Adipocyte (in vitro differentiated cells): Measurements from ENCODE around the gene CATSPERZ.
"Not testable (repeated sequence)": the region's sequence is repeated elsewhere in the genome, so short reads cannot be mapped to it uniquely, and the experiment has no call there.

ENCODE experiments used
- DNase-seq: peaks from one replicate; pipeline ENCODE4 v3.0.0-alpha.2; 2015; ENCODE audit warnings: low read depth
- H3K27me3 ChIP-seq: replicated peaks from 2 replicates; pipeline ENCODE4 v1.7.0; 2013; ENCODE audit warnings: mild to moderate bottlenecking, low read length, moderate library complexity; ENCODE audit not compliant: control insufficient read depth, insufficient read depth
- H3K36me3 ChIP-seq: 2 replicates; pipeline ENCODE4 v1.7.0; 2013; ENCODE audit warnings: low read length, mild to moderate bottlenecking, moderate library complexity; ENCODE audit not compliant: control insufficient read depth, insufficient read depth, severe bottlenecking
- H3K4me1 ChIP-seq: 2 replicates; pipeline ENCODE4 v1.7.0; 2013; ENCODE audit warnings: mild to moderate bottlenecking, low read length, moderate library complexity; ENCODE audit not compliant: control insufficient read depth, insufficient read depth
- H3K4me3 ChIP-seq: 2 replicates; pipeline ENCODE4 v1.7.0; 2013; ENCODE audit warnings: mild to moderate bottlenecking, low read length, moderate library complexity
- H3K9ac ChIP-seq: 2 replicates; pipeline ENCODE4 v1.7.0; 2013; ENCODE audit warnings: mild to moderate bottlenecking, low read length, moderate library complexity
- H3K9me3 ChIP-seq: 2 replicates; pipeline ENCODE4 v1.7.0; 2013; ENCODE audit warnings: mild to moderate bottlenecking, low read length, moderate library complexity; ENCODE audit not compliant: control insufficient read depth

CATSPERZ gene

DNA sequence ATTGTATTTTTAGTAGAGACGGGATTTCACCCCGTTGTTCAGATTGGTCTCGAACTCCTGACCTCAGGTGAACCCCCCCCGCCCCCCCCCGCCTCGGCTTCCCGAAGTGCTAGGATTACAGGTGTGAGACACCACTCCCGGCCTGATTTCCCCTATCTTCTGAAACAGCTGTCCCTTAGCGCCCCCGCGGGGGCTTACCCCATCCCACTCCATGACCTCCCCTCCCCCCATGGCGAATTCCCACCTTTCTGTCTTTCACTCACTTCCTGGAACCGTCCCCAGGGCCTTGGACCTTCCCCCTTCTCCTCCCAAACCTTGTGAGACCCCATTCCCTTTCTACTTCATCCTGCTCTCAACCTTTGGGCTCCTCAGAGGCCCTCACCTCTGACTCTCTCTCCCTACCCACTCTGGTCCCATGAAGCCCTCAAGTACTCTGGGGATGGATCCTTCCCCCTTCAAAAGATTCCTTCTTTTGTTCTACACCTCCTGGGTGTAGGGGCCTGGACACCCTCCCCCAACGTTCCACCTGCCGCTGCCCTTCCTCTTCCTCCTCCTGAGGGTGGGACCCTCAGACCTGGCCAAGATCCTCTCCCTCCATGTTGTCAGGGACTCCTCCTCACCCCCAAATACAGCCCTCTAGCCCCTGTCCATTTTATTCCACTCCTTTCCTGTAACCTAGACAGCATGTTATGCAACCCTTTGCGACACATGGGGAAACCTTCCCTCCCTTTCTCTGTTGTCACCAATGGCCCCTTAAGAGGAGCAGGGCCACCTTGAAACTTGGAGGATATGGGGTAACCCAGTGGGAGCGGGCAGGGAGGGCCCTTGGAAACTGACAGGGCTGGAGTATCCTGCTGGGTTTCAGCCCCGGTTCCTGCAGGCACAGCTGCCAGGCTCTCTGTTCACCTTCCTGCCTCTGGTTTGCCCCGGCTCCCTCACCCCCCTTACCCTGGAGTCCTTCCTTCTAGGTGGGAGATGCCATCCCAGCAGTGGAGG, 18.9 kb downstream of the CATSPERZ start:
- Histone ChIP-seq H3K4me1 (peaks cover 28% of the 10 kb centered on the region), H3K9me3 (no peaks in the 10 kb centered on the region), H3K9ac (peak overlapping the region; percentile 93), H3K36me3 (peaks cover 37% of the 10 kb centered on the region), H3K4me3 (peak overlapping the region; percentile 91), H3K27me3 (no peaks in the 10 kb centered on the region)
- DNase-seq = peak; percentile 41

DNA sequence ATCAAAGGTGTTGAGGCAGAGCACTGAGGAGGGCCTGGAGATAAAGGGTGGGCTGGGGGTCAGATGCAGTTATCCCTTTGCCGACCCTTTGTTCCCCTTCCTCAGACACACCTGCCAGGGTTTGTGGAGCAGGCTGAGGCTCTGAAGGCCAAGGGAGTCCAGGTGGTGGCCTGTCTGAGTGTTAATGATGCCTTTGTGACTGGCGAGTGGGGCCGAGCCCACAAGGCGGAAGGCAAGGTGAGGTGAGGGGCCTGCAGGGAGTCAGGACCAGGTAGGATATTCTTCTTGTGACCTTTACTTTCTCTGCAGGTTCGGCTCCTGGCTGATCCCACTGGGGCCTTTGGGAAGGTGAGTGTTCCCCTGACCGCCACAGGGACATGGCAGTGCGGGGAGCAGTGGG, 20.4 kb downstream of the CATSPERZ start:
- peaks cover 20% of the 10 kb centered on the region for H3K4me1 ChIP-seq
- H3K9me3 ChIP-seq = no peaks in the 10 kb centered on the region
- H3K36me3 ChIP-seq = peaks cover 23% of the 10 kb centered on the region
- H3K27me3 ChIP-seq = no peaks in the 10 kb centered on the region
- no peak overlapping the region for H3K9ac ChIP-seq
- no peak overlapping the region for H3K4me3 ChIP-seq
- no peak for DNase-seq

DNA sequence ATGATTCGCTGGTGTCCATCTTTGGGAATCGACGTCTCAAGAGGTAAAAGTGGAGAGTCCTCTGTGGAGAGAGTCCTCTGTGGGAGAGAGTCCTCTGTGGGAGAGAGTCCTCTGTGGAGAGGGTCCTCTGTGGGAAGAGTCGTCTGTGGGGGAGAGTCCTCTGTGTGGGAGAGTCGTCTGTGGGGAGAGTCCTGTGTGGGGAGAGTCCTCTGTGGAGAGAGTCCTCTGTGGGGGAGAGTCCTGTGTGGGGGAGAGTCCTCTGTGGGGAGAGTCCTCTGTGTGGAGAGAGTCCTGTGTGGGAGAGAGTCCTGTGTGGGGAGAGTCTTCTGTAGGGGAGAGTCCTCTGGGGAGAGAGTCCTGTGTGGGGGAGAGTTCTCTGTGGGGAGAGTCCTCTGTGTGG, 20.9 kb downstream of the CATSPERZ start:
- Histone ChIP-seq H3K36me3 (peaks cover 20% of the 10 kb centered on the region), H3K9me3 (no peaks in the 10 kb centered on the region), H3K4me1 (peaks cover 19% of the 10 kb centered on the region), H3K27me3 (no peaks in the 10 kb centered on the region), H3K9ac (no peak overlapping the region), H3K4me3 (no peak overlapping the region)
- no peak for DNase-seq

DNA sequence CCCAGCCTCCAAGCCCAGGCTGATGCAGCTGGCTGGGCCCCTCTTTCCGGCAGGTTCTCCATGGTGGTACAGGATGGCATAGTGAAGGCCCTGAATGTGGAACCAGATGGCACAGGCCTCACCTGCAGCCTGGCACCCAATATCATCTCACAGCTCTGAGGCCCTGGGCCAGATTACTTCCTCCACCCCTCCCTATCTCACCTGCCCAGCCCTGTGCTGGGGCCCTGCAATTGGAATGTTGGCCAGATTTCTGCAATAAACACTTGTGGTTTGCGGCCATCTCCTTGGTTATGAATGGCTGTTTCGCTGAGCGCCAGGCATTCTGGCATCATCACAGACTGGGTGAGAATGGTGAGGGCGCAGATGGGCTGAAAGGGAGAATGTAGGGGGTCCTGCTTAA, 21.4 kb downstream of the CATSPERZ start:
- Histone ChIP-seq H3K36me3 (peaks cover 15% of the 10 kb centered on the region), H3K9me3 (no peaks in the 10 kb centered on the region), H3K9ac (no peak overlapping the region), H3K4me1 (peaks cover 14% of the 10 kb centered on the region), H3K27me3 (no peaks in the 10 kb centered on the region), H3K4me3 (no peak overlapping the region)
- DNase-seq = no peak

DNA sequence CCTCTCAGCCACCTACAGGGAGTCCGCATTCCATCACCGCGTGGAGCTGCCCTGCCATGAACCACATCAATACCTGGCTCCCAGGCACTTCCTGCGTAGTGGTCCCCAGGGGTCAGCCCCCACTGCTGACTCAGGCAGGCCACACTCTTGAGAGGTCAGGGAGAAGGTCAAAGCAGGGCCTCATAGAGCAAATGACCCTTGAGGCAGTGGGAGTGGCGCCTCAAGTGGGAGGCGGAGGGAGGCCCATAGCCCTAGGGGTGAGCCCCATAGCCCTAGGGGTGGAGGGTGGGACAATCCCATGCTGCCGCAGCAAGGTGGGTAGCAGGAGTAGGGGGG, 22.7 kb downstream of the CATSPERZ start:
- DNase-seq = no peak
- H3K9ac ChIP-seq = no peak overlapping the region
- H3K27me3 ChIP-seq = no peaks in the 10 kb centered on the region
- no peak overlapping the region for H3K4me3 ChIP-seq
- H3K9me3 ChIP-seq = no peaks in the 10 kb centered on the region
- H3K36me3 ChIP-seq = peaks cover 14% of the 10 kb centered on the region
- H3K4me1 ChIP-seq = peaks cover 11% of the 10 kb centered on the region

DNA sequence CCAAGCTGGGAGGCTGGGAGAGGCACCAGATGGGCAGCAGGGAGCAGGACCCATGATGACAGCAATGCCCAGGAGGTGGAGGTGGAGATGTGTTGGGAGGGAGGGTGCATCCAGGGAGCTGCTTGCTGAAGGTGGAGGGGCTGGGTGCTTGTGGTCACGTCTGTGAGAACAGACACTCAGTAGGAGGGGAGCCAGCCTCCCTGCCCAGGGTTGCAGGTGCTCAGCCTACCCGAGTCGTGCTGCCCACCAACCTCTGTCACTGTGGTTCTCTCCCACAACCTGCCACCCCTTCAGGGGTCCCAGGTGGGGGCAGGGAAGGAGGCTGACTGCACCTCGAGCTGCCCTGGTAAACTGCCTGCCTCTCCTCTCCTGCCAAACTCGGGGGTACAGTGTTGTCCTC, 23.2 kb downstream of the CATSPERZ start:
- DNase-seq = no peak
- peaks cover 14% of the 10 kb centered on the region for H3K36me3 ChIP-seq
- peaks cover 11% of the 10 kb centered on the region for H3K4me1 ChIP-seq

DNA sequence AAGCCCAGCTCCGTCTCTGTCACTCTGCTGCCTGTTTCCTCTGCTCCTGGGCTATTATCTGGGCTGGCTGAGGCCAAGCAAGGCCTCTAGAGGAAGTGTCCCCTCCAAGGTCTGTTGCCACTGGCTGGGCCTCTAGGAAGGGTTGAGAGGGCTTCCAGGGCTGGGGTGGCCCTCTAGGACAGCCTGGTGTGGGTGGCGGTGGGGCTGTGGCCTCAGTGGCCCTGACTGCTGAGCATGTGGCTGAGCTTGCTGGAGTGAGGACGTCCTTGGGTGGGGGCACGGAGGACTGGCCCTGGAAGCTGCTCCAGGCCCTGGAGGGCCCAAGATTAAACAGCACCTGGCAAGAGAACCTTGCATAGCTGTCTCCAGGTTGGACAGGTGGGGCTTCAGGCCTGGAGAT, 23.8 kb downstream of the CATSPERZ start:
- H3K9ac ChIP-seq, DNase-seq, H3K4me3 ChIP-seq, H3K9me3 ChIP-seq, H3K27me3 ChIP-seq: not testable (repeated sequence)
- peaks cover 14% of the 10 kb centered on the region for H3K36me3 ChIP-seq
- H3K4me1 ChIP-seq = peaks cover 11% of the 10 kb centered on the region

More for the DNA sequence above, 23.2 kb downstream of the CATSPERZ start:
- no peaks in the 10 kb centered on the region for H3K27me3 ChIP-seq
- no peak overlapping the region for H3K4me3 ChIP-seq
- H3K9me3 ChIP-seq = no peaks in the 10 kb centered on the region
- H3K9ac ChIP-seq = no peak overlapping the region

DNA sequence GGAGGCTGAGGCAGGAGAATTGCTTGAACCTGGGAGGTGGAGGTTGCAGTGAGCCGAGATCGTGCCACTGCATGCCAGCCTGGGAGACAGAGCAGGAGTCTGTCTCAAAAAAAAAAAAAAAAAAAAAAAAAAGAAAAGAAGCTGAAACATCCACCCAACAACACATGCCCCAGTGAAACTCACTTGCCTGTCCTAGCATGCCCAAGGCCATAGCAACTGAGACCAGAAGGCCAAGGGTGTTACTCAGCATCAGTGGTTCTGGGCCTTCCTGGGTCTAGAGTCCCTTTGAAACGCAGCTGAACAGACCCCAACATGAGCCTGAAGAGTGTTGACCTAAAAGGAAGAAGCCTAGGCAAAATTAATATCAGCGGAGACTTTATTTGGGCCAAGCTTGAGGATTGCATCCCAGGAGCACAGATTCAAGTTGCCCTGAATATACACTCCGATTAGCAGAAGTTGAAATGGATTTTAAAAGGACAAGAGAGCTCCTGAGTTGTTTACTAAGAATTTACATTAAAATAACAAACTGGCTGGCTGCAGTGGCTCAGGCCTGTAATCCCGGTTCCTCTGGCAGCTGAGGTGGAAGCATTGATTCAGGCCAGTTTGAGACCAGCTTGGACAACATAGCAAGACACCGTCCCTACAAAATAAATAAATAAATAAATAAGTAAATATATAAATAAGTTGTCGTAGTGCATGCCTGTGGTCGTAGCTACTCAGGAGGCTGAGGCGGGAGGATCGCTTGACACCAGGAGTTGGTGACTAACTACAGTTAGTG, 24.7 kb downstream of the CATSPERZ start:
- Histone ChIP-seq H3K4me3 (no peak overlapping the region), H3K27me3 (no peaks in the 10 kb centered on the region), H3K9me3 (no peaks in the 10 kb centered on the region), H3K4me1 (peaks cover 12% of the 10 kb centered on the region), H3K9ac (no peak overlapping the region), H3K36me3 (peaks cover 14% of the 10 kb centered on the region)
- no peak for DNase-seq

DNA sequence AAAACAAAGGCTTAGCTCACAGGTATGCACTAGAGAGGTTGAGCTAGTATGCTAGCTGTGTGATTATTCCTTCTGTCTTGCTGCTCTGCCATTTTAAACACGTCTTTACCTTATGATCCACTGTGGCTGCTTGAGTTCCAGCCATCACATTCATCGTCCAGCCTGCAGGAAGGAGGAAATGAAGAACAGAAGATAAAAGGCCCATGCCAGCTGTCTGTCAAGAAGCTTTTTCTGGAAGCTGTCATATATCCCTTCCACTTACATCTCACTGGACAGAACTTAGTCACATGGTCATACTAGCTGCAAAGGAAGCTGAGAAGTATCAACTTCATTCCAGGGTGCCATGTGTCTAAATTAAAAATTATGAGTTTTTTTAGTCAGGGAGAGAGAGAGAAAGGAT, 27.2 kb downstream of the CATSPERZ start:
- no peak for DNase-seq
- H3K4me1 ChIP-seq = peaks cover 24% of the 10 kb centered on the region

DNA sequence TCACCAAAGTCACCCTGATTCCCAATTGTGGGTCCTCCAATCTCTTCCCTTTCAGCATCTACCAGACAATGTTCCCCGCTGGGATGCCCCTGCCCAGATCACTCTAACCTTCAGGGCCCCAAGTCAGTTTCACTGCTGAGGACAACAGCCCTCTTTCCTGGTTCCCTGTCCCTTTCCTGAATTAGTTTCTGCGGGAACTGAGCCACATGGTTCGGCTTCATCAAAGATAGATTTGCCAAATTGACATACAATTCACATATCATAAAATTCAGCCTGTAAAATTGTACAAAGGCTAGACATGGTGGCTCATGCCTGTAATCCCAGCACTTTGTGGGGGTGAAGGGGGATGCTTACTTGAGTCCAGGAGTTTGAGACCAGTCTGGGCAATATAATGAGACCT, 27.8 kb downstream of the CATSPERZ start:
- peaks cover 25% of the 10 kb centered on the region for H3K4me1 ChIP-seq
- no peaks in the 10 kb centered on the region for H3K36me3 ChIP-seq
- no peaks in the 10 kb centered on the region for H3K27me3 ChIP-seq
- no peak overlapping the region for H3K4me3 ChIP-seq
- no peak overlapping the region for H3K9ac ChIP-seq
- DNase-seq = no peak
- no peaks in the 10 kb centered on the region for H3K9me3 ChIP-seq

More for the DNA sequence above, 27.2 kb downstream of the CATSPERZ start:
- H3K4me3 ChIP-seq = no peak overlapping the region
- no peaks in the 10 kb centered on the region for H3K9me3 ChIP-seq
- H3K9ac ChIP-seq = no peak overlapping the region
- peaks cover 2% of the 10 kb centered on the region for H3K36me3 ChIP-seq
- no peaks in the 10 kb centered on the region for H3K27me3 ChIP-seq

DNA sequence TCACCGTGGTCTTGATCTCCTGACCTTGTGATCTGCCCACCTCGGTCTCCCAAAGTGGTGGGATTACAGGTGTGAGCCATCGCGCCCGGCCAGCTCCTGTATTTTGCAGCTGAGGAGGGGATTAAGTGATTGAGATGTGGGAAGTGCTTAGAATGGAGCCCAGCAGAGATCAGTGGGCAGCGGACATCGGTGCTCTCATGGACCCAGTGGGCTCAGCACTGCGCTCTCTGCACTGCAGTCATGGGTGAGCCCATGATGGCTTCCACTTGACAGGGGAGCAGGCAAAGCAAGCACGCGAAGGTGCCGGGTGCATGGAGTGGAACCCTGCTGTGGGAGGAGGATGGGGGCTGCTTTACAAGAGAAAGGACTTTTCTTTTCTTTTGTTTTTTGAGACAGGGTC, 30.7 kb downstream of the CATSPERZ start:
- Histone ChIP-seq H3K9ac (no peak overlapping the region), H3K4me1 (peaks cover 29% of the 10 kb centered on the region), H3K36me3 (no peaks in the 10 kb centered on the region), H3K4me3 (no peak overlapping the region), H3K27me3 (no peaks in the 10 kb centered on the region), H3K9me3 (no peaks in the 10 kb centered on the region)
- DNase-seq = no peak
